Stimulated activated CD8-positive, alpha-beta memory T cell treated with anti-CD3 and anti-CD28 coated beads, Interleukin-12 subunit alpha, Interleukin-12 subunit beta, amount 100 ng/mL, for 24 hours (primary cell): ENCODE results near the gene MT1E.
A peak's percentile ranks its signal among the peaks of the same experiment; 100 is the strongest.
"Not testable (repeated sequence)": the region's sequence is repeated elsewhere in the genome, so short reads cannot be mapped to it uniquely, and the experiment has no call there.

Experiments
- DNase-seq: peaks from one replicate; pipeline ENCODE4 v3.0.0-alpha.2; 2020; ENCODE audit errors: extremely low read depth

MT1E gene

DNA sequence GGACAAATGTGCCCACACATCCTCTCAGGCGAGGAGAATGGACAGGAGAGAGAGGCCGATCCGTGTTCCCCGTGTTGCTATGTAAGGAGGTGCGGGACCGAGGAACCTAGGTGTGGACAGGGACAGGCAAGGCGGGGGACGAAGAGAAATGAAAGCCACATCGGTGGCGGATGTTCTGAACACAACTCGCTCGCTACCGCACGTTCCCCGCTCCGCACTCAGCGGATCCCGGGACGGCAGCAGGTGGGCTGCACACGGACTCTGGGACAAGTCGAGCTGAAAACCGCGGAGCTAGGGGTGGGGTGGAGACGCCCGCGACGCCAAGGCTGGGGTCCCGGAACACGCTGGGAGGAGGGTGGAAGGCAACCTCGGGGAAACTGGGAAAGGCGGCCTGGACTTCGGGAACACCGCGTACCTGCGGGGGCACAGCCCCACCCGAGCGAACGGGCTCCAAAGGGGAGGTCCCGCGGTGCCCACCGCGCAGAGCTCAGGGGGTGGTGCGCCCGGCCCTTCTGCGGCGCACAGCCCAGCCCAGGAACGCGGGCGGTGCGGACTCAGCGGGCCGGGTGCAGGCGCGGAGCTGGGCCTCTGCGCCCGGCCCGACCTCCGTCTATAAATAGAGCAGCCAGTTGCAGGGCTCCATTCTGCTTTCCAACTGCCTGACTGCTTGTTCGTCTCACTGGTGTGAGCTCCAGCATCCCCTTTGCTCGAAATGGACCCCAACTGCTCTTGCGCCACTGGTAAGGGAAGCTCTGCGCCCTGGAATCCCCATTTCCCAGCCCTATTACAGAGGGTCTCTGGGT lies at the start of gene MT1E:
Gene MT1E, plus strand, starts transcription at position 642 of the 803 bp plus-strand sequence. Its CDS starts 71 bp downstream, at position 713.
- DNase-seq: no peak

DNA sequence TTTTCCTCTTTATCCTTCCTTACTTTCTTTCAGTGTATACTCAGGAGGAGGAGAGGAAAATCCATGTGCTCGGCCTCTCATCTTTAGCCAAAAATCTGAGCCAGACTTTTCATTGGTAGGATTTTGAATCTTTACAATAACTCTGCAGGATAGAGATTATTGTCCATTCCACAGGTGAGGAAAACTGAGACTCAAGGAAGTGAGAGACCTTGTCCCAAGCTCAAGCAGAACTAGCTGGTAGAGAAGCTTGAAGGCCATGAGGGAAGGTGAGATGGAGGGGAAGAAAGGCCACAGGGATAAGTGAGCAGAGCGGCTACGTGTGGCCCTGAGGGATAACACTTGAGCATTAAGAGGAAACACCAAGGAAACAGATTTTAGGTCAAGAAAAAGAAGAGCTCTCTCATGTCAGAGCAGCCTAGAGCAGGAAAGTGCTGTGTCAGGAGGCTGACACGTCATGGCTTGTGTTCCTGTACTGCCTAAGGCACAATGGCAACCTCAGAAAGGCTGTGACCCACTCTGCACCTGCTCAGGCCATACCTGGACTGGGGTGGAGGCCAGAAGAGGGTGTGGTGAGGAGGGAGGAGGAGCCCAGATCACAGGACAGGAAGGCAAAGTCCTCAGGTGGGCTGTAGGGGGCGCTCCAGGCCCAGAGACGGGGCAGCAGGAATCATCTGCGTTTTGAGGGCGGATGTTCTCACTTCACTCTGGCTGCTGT lies 48.8 kb upstream of the MT1E start:
- DNase-seq: peak; percentile 68

- DNase-seq: no peak
These were observed 48.3 kb upstream of the MT1E start for GRCh38 chr16:56577300-56577625.

GRCh38 chr16:56580391-56581048 lies 45.1 kb upstream of the MT1E start:
- no peak for DNase-seq

DNA sequence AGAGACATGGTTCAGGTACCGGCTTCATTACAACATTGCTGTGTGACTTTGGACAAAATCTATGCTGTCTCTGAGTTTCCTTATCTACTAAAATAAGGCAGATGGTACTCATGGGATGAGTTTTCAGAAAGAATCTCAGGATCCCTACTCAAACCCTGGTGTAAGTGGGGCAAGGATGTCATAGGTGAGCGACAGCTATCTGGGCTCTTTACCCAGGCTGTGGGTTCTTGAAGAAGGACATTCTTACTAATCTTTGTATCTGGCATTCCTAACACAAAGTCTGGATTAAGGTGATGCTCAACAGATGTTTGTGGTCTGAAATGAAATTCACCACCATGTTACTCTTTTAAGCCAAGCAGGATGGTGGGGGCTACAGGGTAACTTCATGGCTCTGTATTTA lies 42.7 kb upstream of the MT1E start:
- DNase-seq: not testable (repeated sequence)

GRCh38 chr16:56583351-56584168 lies 42.0 kb upstream of the MT1E start:
- DNase-seq: no peak

- DNase-seq: no peak
These were observed 41.3 kb upstream of the MT1E start for GRCh38 chr16:56584276-56584675.

GRCh38 chr16:56588781-56589140 lies 36.8 kb upstream of the MT1E start:
- DNase-seq: no peak

- no peak for DNase-seq
These were observed 36.2 kb upstream of the MT1E start, which contains the start of gene MT3 for GRCh38 chr16:56589141-56590039. TSS of gene MT3 (plus strand) at chr16:56589528. CDS start at chr16:56589591, 63 bp downstream.

DNA sequence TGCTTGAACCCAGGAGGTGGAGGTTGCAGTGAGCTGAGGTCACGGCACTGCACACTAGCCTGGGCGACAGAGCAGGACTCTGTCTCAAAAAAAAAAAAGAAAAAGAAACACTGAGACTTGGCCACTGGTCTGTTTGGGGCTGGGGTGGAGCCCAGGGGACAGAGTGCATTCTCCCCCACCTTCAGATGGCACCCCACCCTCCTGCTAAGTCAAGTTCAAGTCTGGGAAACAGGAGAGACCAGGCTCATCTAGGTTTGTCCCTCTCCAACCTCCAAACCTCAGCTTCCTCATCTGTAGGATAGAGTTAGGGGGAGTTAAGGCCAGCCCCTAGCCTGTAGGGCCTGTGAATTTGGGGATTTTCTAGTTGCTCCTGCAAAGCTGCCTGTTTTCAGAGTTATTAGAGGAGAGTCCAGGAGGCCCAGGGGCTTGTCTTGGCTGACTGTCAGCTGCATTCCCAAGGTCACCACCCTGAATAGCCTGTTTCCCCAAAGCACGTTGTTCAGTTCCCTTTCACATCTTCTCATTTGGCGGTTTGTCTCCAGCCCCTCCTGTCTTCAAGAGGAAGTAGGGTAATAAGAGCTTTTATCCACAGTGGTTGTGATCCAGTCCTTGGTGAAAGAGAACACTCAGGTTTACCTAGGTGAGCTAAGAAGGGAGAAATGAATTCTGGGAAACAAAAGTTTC lies 34.1 kb upstream of the MT1E start:
- DNase-seq: no peak

DNA sequence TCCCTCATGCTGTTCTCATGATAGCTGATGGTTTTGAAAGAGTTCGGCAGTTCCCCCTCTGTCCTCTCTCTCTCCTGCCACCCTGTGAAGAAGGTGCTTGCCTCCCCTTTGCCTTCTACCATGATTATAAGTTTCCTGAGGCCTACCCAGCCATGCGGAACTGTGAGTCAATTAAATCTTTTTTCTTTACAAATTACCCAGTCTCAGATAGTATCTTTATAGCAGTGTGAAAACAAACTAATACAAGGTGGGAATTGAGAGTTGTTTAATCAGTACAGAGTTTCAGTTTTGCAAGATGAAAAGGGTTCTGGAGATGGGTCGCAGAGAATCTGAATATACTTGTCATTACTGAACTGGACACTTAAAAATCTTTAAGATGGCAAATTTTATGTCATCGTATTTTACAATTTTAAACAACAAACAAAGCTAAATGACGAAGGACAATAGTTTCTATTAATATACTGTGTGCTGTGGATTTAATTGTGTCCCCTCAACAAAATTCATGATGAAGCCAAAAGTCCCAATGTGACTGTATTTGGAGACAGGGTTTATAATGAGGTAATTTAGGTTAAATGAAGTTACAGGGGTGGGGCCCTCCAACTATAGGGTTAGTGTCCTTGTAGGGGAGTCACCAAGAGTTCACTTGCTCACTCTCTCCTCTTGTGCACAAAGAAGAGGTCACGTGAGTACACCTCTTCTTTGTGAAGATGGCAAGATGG lies 31.8 kb upstream of the MT1E start:
- DNase-seq: no peak

GRCh38 chr16:56594292-56594619 lies 31.3 kb upstream of the MT1E start:
- no peak for DNase-seq

GRCh38 chr16:56600398-56600999 lies 25.1 kb upstream of the MT1E start:
- no peak for DNase-seq

DNA sequence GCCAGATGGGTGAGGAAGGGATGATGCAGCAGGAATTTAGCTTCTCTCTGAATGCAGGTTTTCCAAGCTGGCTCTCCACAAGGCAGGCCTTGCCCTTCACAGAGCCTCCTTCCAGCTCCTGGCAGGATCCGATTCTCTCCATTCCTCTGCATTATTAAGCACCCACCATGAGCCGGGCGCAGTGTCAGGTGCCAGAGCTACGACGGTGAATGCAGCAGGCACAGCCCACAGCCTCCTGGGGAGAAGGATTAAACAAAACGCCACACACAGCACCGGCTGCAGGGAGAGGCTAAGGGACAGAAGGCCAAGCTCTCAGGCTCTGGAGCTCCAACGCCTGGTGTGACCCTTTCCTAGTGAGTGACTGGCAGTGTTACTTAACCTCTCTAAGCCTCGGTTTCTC lies 24.3 kb upstream of the MT1E start:
- no peak for DNase-seq

DNA sequence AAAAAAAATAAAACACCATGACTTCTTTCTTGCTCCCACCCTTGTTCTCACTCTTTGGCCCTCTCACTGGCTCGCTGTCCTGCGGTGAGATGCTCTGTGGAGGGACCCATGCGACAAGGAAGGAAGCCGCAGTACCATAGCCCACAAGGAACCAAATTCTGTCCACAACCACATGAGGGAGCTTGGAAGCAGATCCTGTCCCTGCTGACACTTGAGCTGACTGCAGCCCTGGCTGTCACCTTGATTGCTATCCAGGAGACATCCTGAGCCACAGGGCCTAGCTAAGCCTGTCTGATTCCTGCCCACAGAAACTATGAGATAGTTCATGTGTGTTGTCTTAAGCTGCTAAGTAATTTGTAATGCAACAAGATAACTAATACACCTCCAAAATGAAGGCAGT lies 22.0 kb upstream of the MT1E start:
- DNase-seq: no peak

DNA sequence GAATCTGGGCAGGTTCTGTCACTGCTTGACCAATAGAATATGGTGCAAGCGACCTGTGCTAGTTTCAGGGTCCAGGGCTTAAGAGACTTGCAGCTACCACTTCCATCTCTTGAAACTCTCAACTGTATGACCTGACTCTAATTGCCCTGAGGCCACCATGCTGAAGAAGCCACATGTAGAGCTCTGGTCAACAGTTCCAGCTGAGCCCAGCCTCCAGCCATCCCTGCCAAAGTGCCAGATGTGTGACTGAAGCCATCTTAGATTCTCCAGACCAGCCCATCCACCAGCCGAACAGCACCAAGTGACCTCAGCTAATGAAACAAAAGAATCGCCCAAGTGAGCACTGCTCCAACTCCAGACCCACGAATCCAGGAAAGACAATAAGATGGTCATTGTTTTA lies 20.6 kb upstream of the MT1E start:
- DNase-seq: no peak

DNA sequence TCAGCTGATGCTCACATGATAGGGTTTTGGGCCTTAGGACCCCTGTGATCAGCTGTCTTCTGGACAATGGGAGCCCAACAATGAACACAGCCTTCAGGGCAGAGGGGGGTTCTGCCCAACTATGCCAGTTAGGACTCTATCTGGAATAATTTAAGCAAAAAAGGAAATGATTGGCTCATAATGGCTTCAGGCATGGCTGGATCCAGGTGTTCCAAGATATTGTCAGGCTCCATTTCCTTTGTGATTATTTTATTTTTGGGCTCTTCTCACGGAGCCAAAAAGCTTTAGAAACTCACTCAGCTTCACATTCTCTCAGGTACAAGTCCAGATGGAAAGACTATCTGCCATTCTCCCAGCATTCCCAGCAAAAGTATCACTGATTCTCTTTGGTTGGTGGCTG lies 20.1 kb upstream of the MT1E start:
- DNase-seq: no peak

DNA sequence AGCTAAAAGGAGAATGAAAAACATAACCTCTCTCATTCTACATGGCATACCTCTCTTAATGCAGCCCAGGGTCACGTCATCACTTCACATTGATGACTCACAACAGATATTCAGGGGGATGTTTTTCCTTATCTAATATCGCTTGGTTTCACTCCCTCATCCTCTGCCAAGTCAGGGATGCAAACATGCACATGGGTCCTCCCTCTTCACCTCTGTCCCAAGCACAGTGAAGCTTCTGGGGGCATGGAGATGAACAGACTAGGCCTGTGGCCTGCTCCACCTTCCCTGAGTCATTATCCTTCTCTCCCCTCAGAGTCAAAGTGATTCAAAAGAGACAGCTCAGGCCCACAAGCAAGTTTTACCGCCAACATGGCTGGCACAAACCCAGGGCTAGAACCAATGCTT lies 19.5 kb upstream of the MT1E start:
- DNase-seq: no peak

DNA sequence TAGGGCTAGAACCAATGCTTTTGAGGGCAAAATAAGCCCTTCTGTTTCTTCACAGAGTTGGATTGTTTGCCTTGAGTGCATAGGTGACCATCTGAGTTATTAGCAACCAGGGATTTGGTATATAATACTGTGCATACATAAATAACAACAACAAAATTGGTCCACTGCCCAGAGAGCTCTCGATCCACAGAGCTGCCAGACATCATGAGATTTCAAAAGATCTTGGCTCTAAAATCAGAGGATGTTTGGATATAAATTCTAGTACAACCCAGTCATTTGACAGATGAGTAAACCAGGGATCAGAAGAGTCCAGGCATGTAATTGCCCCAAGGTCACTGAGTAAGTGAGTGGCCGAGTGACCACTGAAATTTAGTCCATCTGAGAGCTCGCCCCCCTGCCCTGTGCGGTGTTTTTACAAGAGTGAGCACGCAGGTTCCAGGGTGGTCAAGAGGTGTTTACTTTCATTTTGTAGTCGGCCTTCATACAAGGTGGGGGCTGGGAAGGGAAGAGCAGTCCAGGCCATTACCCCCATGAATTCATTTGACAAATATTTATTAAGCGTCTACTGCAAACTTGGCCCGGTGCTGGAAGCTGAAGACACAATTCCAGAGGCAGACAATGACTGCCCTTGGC lies 19.0 kb upstream of the MT1E start:
- DNase-seq: no peak
